Gastroesophageal sphincter (tissue), 3 donors: Measurements from ENCODE around the gene UBR2.

Source experiments
- POLR2A ChIP-seq, 2 donors: fragments of 450-650 bp; IDR thresholded peaks; one replicate each; pipeline ENCODE4 v1.6.1; 2017; ENCODE audit warnings: antibody characterized with exemption in 2 of 2, mild to moderate bottlenecking in 2 of 2, moderate library complexity in 1 of 2
- TF ChIP-seq, protein P1 (sequence below), 4 experiments: fragments of 200-600 bp in 2 of 4; fragments of 450-650 bp in 2 of 4; sonication (generic) in 1 of 4; IDR thresholded peaks; one replicate each; pipeline ENCODE4 v1.5.1; 2017 to 2019; ENCODE audit warnings: antibody characterized with exemption in 4 of 4, mild to moderate bottlenecking in 2 of 4, moderate library complexity in 2 of 4

DNA sequence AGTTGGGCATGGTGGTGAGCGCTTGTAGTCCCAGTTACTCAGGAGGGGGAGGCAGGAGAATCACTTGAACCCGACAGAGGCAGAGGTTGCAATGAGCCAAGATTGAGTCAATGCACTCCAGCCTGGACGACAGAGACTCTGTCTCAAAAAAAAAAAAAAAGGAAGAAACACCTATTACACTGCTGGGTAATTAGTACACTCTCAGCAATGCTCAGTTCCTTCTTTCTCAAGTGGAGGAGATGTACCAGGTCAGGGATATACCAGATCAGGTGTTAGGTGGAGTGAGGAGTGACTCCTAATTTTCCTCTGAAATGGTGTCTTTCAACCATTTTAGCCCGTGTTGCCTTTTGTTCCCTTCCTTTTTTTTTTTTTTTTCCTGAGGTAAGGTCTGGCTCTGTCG is 30.0 kb upstream of the UBR2 start:
- TF ChIP-seq, protein P1, sequence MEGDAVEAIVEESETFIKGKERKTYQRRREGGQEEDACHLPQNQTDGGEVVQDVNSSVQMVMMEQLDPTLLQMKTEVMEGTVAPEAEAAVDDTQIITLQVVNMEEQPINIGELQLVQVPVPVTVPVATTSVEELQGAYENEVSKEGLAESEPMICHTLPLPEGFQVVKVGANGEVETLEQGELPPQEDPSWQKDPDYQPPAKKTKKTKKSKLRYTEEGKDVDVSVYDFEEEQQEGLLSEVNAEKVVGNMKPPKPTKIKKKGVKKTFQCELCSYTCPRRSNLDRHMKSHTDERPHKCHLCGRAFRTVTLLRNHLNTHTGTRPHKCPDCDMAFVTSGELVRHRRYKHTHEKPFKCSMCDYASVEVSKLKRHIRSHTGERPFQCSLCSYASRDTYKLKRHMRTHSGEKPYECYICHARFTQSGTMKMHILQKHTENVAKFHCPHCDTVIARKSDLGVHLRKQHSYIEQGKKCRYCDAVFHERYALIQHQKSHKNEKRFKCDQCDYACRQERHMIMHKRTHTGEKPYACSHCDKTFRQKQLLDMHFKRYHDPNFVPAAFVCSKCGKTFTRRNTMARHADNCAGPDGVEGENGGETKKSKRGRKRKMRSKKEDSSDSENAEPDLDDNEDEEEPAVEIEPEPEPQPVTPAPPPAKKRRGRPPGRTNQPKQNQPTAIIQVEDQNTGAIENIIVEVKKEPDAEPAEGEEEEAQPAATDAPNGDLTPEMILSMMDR (IDR thresholded peaks at IDR 0.05): no peak
- no peak for TF ChIP-seq POLR2A (IDR thresholded peaks at IDR 0.05)
